Gastroesophageal sphincter (tissue), 3 donors: ENCODE measurements around the gene LCE2C.

Source experiments
- POLR2A ChIP-seq, 2 donors: fragments of 450-650 bp; IDR thresholded peaks; one replicate each; pipeline ENCODE4 v1.6.1; 2017; ENCODE audit warnings: antibody characterized with exemption in 2 of 2, mild to moderate bottlenecking in 2 of 2, moderate library complexity in 1 of 2
- TF ChIP-seq, protein P1 (sequence below), 4 experiments: fragments of 200-600 bp in 2 of 4; fragments of 450-650 bp in 2 of 4; sonication (generic) in 1 of 4; IDR thresholded peaks; one replicate each; pipeline ENCODE4 v1.5.1; 2017 to 2019; ENCODE audit warnings: antibody characterized with exemption in 4 of 4, mild to moderate bottlenecking in 2 of 4, moderate library complexity in 2 of 4

DNA sequence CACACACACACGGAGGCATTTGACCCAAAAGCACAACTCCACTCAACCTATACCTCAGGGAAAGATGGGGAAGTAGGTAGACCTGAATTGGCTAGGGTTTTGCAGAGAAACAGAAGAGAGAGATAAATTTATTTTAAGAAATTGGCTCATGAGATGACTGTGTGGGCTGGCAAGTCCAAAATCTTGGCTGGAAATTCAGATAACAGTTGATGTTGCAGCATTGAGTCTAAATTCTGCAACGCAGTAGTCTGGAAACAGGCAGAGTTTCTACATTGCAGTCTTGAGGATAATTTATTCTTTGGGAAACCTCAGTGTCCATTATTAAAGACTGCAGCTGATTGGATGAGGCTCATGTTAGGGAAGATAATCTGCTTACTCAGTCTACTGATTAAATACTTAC, 6.5 kb downstream of the LCE2C start:
- TF ChIP-seq, protein P1, sequence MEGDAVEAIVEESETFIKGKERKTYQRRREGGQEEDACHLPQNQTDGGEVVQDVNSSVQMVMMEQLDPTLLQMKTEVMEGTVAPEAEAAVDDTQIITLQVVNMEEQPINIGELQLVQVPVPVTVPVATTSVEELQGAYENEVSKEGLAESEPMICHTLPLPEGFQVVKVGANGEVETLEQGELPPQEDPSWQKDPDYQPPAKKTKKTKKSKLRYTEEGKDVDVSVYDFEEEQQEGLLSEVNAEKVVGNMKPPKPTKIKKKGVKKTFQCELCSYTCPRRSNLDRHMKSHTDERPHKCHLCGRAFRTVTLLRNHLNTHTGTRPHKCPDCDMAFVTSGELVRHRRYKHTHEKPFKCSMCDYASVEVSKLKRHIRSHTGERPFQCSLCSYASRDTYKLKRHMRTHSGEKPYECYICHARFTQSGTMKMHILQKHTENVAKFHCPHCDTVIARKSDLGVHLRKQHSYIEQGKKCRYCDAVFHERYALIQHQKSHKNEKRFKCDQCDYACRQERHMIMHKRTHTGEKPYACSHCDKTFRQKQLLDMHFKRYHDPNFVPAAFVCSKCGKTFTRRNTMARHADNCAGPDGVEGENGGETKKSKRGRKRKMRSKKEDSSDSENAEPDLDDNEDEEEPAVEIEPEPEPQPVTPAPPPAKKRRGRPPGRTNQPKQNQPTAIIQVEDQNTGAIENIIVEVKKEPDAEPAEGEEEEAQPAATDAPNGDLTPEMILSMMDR (IDR thresholded peaks at IDR 0.05): no peak
- TF ChIP-seq POLR2A (IDR thresholded peaks at IDR 0.05): no peak
